Panc1 (cell line): ENCODE measurements around the gene UTF1. TPM values are rescaled to one million over a fixed set of nuclear protein-coding genes. Genes with fewer than 3 reads are reported as not detected.

Source experiments
- ATAC-seq: fragments of 200-7000 bp; cut with Tn5 transposase; 2 replicates; pipeline ENCODE4 v1.9.1; 2020; ENCODE audit warnings: mild to moderate bottlenecking, moderate library complexity
- BruUV-seq: library from RNA; stranded (reverse); fragments of 400-500 nt; replicated peaks from 2 replicates; lab custom pipeline; 2021; lab: Mats Ljungman, UMichigan
- CTCF ChIA-PET: fragments of 300-600 bp; sonication (Branson Sonifier 250); formaldehyde crosslinking; loops from one replicate; lab custom pipeline; 2022; ENCODE audit warnings: antibody characterized with exemption; lab: Charles Lee
- POLR2A ChIA-PET: fragments of 300-600 bp; sonication (Branson Sonifier 250); formaldehyde crosslinking; loops from one replicate; lab custom pipeline; 2022; ENCODE audit warnings: antibody characterized with exemption; lab: Charles Lee
- DNase-seq: peaks from one replicate; pipeline ENCODE4 v3.0.0-alpha.2; 2010; ENCODE audit warnings: low read depth, low spot score
- H3K27ac ChIP-seq: 2 replicates; pipeline ENCODE4 v1.5.1; 2011; ENCODE audit warnings: mild to moderate bottlenecking, low read length, inconsistent platforms
- H3K27me3 ChIP-seq: fragments of 200-500 bp; sonication (Bioruptor generic); 2 replicates; pipeline ENCODE4 v1.6.0; 2014; ENCODE audit warnings: low read length, inconsistent platforms; ENCODE audit not compliant: control insufficient read depth, insufficient read depth
- H3K36me3 ChIP-seq: fragments of 200-500 bp; sonication (Bioruptor generic); 2 replicates; pipeline ENCODE4 v1.5.1; 2014; ENCODE audit warnings: inconsistent platforms, mild to moderate bottlenecking, low read length, moderate library complexity; ENCODE audit not compliant: control insufficient read depth, insufficient read depth
- H3K4me1 ChIP-seq: 2 replicates; pipeline ENCODE4 v1.5.1; 2011; ENCODE audit warnings: inconsistent platforms, mild to moderate bottlenecking, low read length, moderate library complexity; ENCODE audit not compliant: control insufficient read depth, insufficient read depth
- H3K4me3 ChIP-seq, 2 experiments: 2 replicates each; pipeline ENCODE4 v1.5.1; 2011 to 2012; ENCODE audit warnings: low read depth in 2 of 2, low read length in 2 of 2, mild to moderate bottlenecking in 2 of 2, inconsistent platforms in 1 of 2, moderate library complexity in 1 of 2
- H3K9me3 ChIP-seq: fragments of 200-500 bp; sonication (Bioruptor generic); 2 replicates; pipeline ENCODE4 v1.5.1; 2014; ENCODE audit warnings: low read depth, mild to moderate bottlenecking, inconsistent platforms, low read length, moderate library complexity; ENCODE audit not compliant: control insufficient read depth, insufficient read depth
- POLR2AphosphoS5 ChIP-seq: IDR thresholded peaks from 2 replicates; pipeline ENCODE4 v1.6.1; 2012; ENCODE audit warnings: mild to moderate bottlenecking, low read depth, low read length, moderate library complexity
- SIN3A ChIP-seq: IDR thresholded peaks from 2 replicates; pipeline ENCODE4 v1.6.1; 2012; ENCODE audit warnings: low read depth, mild to moderate bottlenecking, low read length, moderate library complexity, borderline replicate concordance; ENCODE audit not compliant: insufficient read depth
- TCF7L2 ChIP-seq: IDR thresholded peaks from 2 replicates; pipeline ENCODE4 v1.6.1; 2011; ENCODE audit warnings: mild to moderate bottlenecking, low read depth, low read length, inconsistent platforms
- in situ Hi-C: cut with HindIII; loops from 2 replicates; pipeline ENCODE4 v1.10.0; 2016; ENCODE audit warnings: low sequenced_read_pairs, low pct_unique_long_range_greater_than_20kb
- intact Hi-C: fragments of 100-400 bp; cut with micrococcal nuclease; formaldehyde crosslinking; loops from one replicate; pipeline ENCODE4 v1.10.0; 2022; ENCODE audit not compliant: unreplicated experiment
- total RNA-seq: library from RNA; stranded (reverse); gene quantifications from one replicate; pipeline ENCODE4 v1.2.1, GENCODE V29; 2021; ENCODE audit not compliant: unreplicated experiment
- TF ChIP-seq, protein P1 (sequence below): fragments of 450-650 bp; IDR thresholded peaks from 2 replicates; pipeline ENCODE4 v1.5.1; 2017; ENCODE audit warnings: mild to moderate bottlenecking
- TF ChIP-seq, protein P2 (sequence below), 2 experiments: IDR thresholded peaks; 2 replicates each; pipeline ENCODE4 v1.6.1; 2011 to 2012; ENCODE audit warnings: low read depth in 2 of 2, control low read depth in 1 of 2, low read length in 1 of 2, mild to moderate bottlenecking in 1 of 2, moderate library complexity in 1 of 2; ENCODE audit not compliant: insufficient read depth in 1 of 2

UTF1 gene
- total RNA-seq, 1 experiment from 2014 or later: not detected

DNA sequence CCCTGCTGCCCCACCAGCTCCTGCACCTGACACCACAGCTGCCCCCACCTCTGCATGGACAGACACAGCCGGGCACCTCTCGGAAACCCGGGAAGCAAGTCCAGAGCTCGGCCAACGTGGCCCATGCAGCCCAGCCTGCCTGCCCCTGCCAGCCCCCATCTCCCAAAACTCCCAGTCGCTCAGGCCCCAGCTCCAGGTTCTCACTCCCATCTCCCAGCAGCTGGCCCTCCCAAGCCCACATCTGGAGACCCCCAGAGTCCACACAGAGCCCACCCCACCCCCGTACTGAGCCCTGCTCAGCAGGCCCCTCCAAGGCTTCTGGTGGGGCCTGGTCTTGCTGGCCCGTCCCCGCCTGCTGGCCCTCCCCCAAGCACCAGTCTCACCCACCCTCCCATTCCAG is 32.2 kb upstream of the UTF1 start:
- in situ Hi-C loops (no loop called here), intact Hi-C loops (no loop called here)
- TF ChIP-seq TCF7L2: no peak
- TF ChIP-seq, protein P1, sequence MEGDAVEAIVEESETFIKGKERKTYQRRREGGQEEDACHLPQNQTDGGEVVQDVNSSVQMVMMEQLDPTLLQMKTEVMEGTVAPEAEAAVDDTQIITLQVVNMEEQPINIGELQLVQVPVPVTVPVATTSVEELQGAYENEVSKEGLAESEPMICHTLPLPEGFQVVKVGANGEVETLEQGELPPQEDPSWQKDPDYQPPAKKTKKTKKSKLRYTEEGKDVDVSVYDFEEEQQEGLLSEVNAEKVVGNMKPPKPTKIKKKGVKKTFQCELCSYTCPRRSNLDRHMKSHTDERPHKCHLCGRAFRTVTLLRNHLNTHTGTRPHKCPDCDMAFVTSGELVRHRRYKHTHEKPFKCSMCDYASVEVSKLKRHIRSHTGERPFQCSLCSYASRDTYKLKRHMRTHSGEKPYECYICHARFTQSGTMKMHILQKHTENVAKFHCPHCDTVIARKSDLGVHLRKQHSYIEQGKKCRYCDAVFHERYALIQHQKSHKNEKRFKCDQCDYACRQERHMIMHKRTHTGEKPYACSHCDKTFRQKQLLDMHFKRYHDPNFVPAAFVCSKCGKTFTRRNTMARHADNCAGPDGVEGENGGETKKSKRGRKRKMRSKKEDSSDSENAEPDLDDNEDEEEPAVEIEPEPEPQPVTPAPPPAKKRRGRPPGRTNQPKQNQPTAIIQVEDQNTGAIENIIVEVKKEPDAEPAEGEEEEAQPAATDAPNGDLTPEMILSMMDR: no peak
- TF ChIP-seq POLR2AphosphoS5: no peak
- TF ChIP-seq, protein P2, sequence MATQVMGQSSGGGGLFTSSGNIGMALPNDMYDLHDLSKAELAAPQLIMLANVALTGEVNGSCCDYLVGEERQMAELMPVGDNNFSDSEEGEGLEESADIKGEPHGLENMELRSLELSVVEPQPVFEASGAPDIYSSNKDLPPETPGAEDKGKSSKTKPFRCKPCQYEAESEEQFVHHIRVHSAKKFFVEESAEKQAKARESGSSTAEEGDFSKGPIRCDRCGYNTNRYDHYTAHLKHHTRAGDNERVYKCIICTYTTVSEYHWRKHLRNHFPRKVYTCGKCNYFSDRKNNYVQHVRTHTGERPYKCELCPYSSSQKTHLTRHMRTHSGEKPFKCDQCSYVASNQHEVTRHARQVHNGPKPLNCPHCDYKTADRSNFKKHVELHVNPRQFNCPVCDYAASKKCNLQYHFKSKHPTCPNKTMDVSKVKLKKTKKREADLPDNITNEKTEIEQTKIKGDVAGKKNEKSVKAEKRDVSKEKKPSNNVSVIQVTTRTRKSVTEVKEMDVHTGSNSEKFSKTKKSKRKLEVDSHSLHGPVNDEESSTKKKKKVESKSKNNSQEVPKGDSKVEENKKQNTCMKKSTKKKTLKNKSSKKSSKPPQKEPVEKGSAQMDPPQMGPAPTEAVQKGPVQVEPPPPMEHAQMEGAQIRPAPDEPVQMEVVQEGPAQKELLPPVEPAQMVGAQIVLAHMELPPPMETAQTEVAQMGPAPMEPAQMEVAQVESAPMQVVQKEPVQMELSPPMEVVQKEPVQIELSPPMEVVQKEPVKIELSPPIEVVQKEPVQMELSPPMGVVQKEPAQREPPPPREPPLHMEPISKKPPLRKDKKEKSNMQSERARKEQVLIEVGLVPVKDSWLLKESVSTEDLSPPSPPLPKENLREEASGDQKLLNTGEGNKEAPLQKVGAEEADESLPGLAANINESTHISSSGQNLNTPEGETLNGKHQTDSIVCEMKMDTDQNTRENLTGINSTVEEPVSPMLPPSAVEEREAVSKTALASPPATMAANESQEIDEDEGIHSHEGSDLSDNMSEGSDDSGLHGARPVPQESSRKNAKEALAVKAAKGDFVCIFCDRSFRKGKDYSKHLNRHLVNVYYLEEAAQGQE (IDR thresholded peaks at IDR 0.05; ENCODE audit: insufficient read depth in 1 of 2, low read depth in 2 of 2, low read length in 1 of 2): no peak
- no peak for TF ChIP-seq SIN3A
- no peak for ATAC-seq
- Histone ChIP-seq H3K36me3 (no peaks in the 10 kb centered on the region), H3K4me3 (no peak overlapping the region), H3K27ac (no peak overlapping the region), H3K27me3 (peaks cover 4% of the 10 kb centered on the region; the same call in 1 of the 2 replicates), H3K4me1 (no peaks in the 10 kb centered on the region), H3K9me3 (no peaks in the 10 kb centered on the region)
- POLR2A ChIA-PET: no interaction called here
- BruUV-seq: no TSS peak
- CTCF ChIA-PET: no interaction called here
- DNase-seq: no peak

DNA sequence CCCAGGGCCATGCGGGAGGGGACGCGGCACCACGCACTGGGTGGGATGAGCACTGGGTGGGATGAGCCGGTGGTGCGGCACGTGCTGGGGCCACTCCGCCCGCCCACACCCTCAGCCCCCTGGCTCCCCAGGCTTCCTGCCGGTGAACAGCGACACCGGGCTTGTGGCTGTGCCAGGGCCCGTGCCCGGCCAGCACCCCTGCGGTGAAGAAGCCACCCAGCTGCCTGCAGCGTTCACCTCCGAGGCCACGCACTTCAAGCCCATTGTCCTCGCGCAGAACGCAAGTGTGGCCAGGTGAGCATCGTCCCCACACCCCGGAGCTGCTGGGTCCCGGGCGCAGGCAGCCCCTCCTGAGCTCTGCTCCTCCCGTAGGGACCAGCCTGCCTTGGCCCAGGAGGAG is 31.8 kb upstream of the UTF1 start:
- H3K4me3 ChIP-seq: no peak overlapping the region
- in situ Hi-C loops (no loop called here), intact Hi-C loops (no loop called here)
- no peak overlapping the region for H3K27ac ChIP-seq
- TF ChIP-seq TCF7L2: no peak
- TF ChIP-seq, protein P2 (IDR thresholded peaks at IDR 0.05; ENCODE audit: insufficient read depth in 1 of 2, low read depth in 2 of 2, low read length in 1 of 2): no peak
- TF ChIP-seq SIN3A: no peak
- no peak for TF ChIP-seq POLR2AphosphoS5
- TF ChIP-seq, protein P1: no peak
- CTCF ChIA-PET: no interaction called here
- no peaks in the 10 kb centered on the region for H3K4me1 ChIP-seq
- no peaks in the 10 kb centered on the region for H3K9me3 ChIP-seq
- no peak for ATAC-seq
- BruUV-seq: no TSS peak
- H3K36me3 ChIP-seq: no peaks in the 10 kb centered on the region
- H3K27me3 ChIP-seq: peaks cover 4% of the 10 kb centered on the region; the same call in 1 of the 2 replicates
- POLR2A ChIA-PET: no interaction called here
- DNase-seq: no peak
